Activated T-cell treated with anti-CD3 and anti-CD28 coated beads, Interleukin-2, amount 50 U/mL, for 72 hours (primary cell): ENCODE results near the gene GRIK4. TPM values are rescaled to one million over a fixed set of nuclear protein-coding genes. Genes with fewer than 3 reads are reported as not detected.

Experiments
- ATAC-seq, 2 donors: fragments of 150-1000 bp; cut with Tn5 transposase; replicated peaks in 1 of 2; 2 replicates each; pipeline ENCODE4 v1.10.0; 2021; ENCODE audit warnings: moderate library complexity in 2 of 2, mild to moderate bottlenecking in 1 of 2
- DNase-seq, 2 donors: peaks; one replicate each; pipeline ENCODE4 v3.0.0; 2021 to 2022; ENCODE audit warnings: mixed read lengths in 1 of 2
- H3K27ac Mint-ChIP-seq: one replicate; pipeline ENCODE4 v1.8.0; 2022; ENCODE audit warnings: mild to moderate bottlenecking, moderate library complexity, mixed read lengths
- H3K27me3 Mint-ChIP-seq: one replicate; pipeline ENCODE4 v1.8.0; 2022; ENCODE audit warnings: low read depth, mixed read lengths
- H3K36me3 Mint-ChIP-seq, 2 donors: one replicate each; pipeline ENCODE4 v1.8.0; 2022; ENCODE audit warnings: mixed read lengths in 2 of 2, mild to moderate bottlenecking in 1 of 2; ENCODE audit not compliant: insufficient read depth in 2 of 2
- H3K4me1 Mint-ChIP-seq: one replicate; pipeline ENCODE4 v1.8.0; 2022; ENCODE audit warnings: low read depth, mixed read lengths
- H3K4me3 Mint-ChIP-seq, 2 donors: one replicate each; pipeline ENCODE4 v1.8.0; 2022; ENCODE audit warnings: mild to moderate bottlenecking in 2 of 2, mixed read lengths in 2 of 2, moderate library complexity in 2 of 2
- H3K9me3 Mint-ChIP-seq, 2 donors: one replicate each; pipeline ENCODE4 v1.8.0; 2022; ENCODE audit warnings: mixed read lengths in 2 of 2
- total RNA-seq, 2 donors: library from RNA; stranded (reverse); gene quantifications; one replicate each; pipeline ENCODE4 v1.2.3, GENCODE V29; 2022

Gene GRIK4
- total RNA-seq, 2 donors from 2014 or later, result 0.12 TPM; not detected in 1

- Mint-ChIP-seq H3K4me1 (no peaks in the 10 kb centered on the region), H3K4me3 (no peak overlapping the region), H3K9me3 (no peaks in the 10 kb centered on the region), H3K27ac (no peak overlapping the region), H3K27me3 (peaks cover 64% of the 10 kb centered on the region), H3K36me3 (no peaks in the 10 kb centered on the region)
- ATAC-seq, result no peak
- no peak for DNase-seq
Measured at GRCh38 chr11:120689596-120690275, 178.2 kb downstream of the GRIK4 start.

- H3K4me1 Mint-ChIP-seq, result no peaks in the 10 kb centered on the region
- no peak for ATAC-seq
- DNase-seq, result no peak
Measured at GRCh38 chr11:120690406-120690805, 178.9 kb downstream of the GRIK4 start.

GRCh38 chr11:120694726-120695125 is 183.2 kb downstream of the GRIK4 start:
- H3K27ac Mint-ChIP-seq, result no peak overlapping the region
- no peak overlapping the region for H3K4me3 Mint-ChIP-seq
- ATAC-seq (no peak), DNase-seq (no peak)
- no peaks in the 10 kb centered on the region for H3K9me3 Mint-ChIP-seq
- no peaks in the 10 kb centered on the region for H3K36me3 Mint-ChIP-seq
- H3K4me1 Mint-ChIP-seq, result no peaks in the 10 kb centered on the region
- peaks cover 38% of the 10 kb centered on the region for H3K27me3 Mint-ChIP-seq

More at GRCh38 chr11:120690406-120690805, 178.9 kb downstream of the GRIK4 start:
- H3K27ac Mint-ChIP-seq, result no peak overlapping the region
- H3K4me3 Mint-ChIP-seq, result no peak overlapping the region
- peaks cover 65% of the 10 kb centered on the region for H3K27me3 Mint-ChIP-seq
- H3K36me3 Mint-ChIP-seq, result no peaks in the 10 kb centered on the region
- no peaks in the 10 kb centered on the region for H3K9me3 Mint-ChIP-seq

- H3K27me3 Mint-ChIP-seq, result peaks cover 33% of the 10 kb centered on the region
- DNase-seq (no peak), ATAC-seq (no peak)
- no peaks in the 10 kb centered on the region for H3K9me3 Mint-ChIP-seq
- no peak overlapping the region for H3K27ac Mint-ChIP-seq
- no peaks in the 10 kb centered on the region for H3K4me1 Mint-ChIP-seq
- no peak overlapping the region for H3K4me3 Mint-ChIP-seq
- H3K36me3 Mint-ChIP-seq, result no peaks in the 10 kb centered on the region
Measured at GRCh38 chr11:120695426-120695825, 183.9 kb downstream of the GRIK4 start.

GRCh38 chr11:120695939-120696338 is 184.4 kb downstream of the GRIK4 start:
- no peak for DNase-seq
- H3K4me1 Mint-ChIP-seq, result no peaks in the 10 kb centered on the region
- H3K27ac Mint-ChIP-seq, result no peak overlapping the region
- H3K4me3 Mint-ChIP-seq, result no peak overlapping the region
- ATAC-seq, result no peak
- H3K27me3 Mint-ChIP-seq, result peaks cover 28% of the 10 kb centered on the region
- no peaks in the 10 kb centered on the region for H3K9me3 Mint-ChIP-seq
- H3K36me3 Mint-ChIP-seq, result no peaks in the 10 kb centered on the region

- Mint-ChIP-seq H3K27ac (no peak overlapping the region), H3K27me3 (peaks cover 30% of the 10 kb centered on the region), H3K9me3 (no peaks in the 10 kb centered on the region), H3K4me3 (no peak overlapping the region), H3K36me3 (no peaks in the 10 kb centered on the region), H3K4me1 (no peaks in the 10 kb centered on the region)
- ATAC-seq (no peak), DNase-seq (no peak)
Measured at GRCh38 chr11:120696597-120697218, 185.2 kb downstream of the GRIK4 start.

- Mint-ChIP-seq H3K4me3 (no peak overlapping the region), H3K9me3 (no peaks in the 10 kb centered on the region), H3K36me3 (no peaks in the 10 kb centered on the region), H3K27me3 (peaks cover 22% of the 10 kb centered on the region), H3K4me1 (no peaks in the 10 kb centered on the region), H3K27ac (no peak overlapping the region)
- DNase-seq (no peak), ATAC-seq (no peak)
Measured at GRCh38 chr11:120698918-120699317, 187.4 kb downstream of the GRIK4 start.

GRCh38 chr11:120702656-120703055 is 191.1 kb downstream of the GRIK4 start:
- no peak for ATAC-seq
- no peaks in the 10 kb centered on the region for H3K36me3 Mint-ChIP-seq

GRCh38 chr11:120703358-120704152 is 192.0 kb downstream of the GRIK4 start:
- no peak overlapping the region for H3K4me3 Mint-ChIP-seq
- peaks cover 0 to 1% of the 10 kb centered on the region in 2 donors for H3K9me3 Mint-ChIP-seq
- H3K27ac Mint-ChIP-seq, result no peak overlapping the region
- ATAC-seq, result no peak
- no peaks in the 10 kb centered on the region for H3K4me1 Mint-ChIP-seq
- DNase-seq, result no peak
- peaks cover 17% of the 10 kb centered on the region for H3K27me3 Mint-ChIP-seq
- H3K36me3 Mint-ChIP-seq, result no peaks in the 10 kb centered on the region

More at GRCh38 chr11:120702656-120703055, 191.1 kb downstream of the GRIK4 start:
- H3K4me1 Mint-ChIP-seq, result no peaks in the 10 kb centered on the region
- no peak overlapping the region for H3K27ac Mint-ChIP-seq
- peaks cover 17% of the 10 kb centered on the region for H3K27me3 Mint-ChIP-seq
- DNase-seq, result no peak
- no peak overlapping the region for H3K4me3 Mint-ChIP-seq
- peaks cover 0 to 1% of the 10 kb centered on the region in 2 donors for H3K9me3 Mint-ChIP-seq

- DNase-seq (no peak), ATAC-seq (no peak)
- peaks cover 17% of the 10 kb centered on the region for H3K27me3 Mint-ChIP-seq
Measured at GRCh38 chr11:120704256-120704750, 192.8 kb downstream of the GRIK4 start.

GRCh38 chr11:120706257-120706656 is 194.7 kb downstream of the GRIK4 start:
- H3K27me3 Mint-ChIP-seq, result peaks cover 14% of the 10 kb centered on the region
- H3K27ac Mint-ChIP-seq, result no peak overlapping the region
- H3K4me3 Mint-ChIP-seq, result no peak overlapping the region
- H3K36me3 Mint-ChIP-seq, result no peaks in the 10 kb centered on the region
- no peaks in the 10 kb centered on the region for H3K4me1 Mint-ChIP-seq
- ATAC-seq, result no peak
- H3K9me3 Mint-ChIP-seq, result peaks cover 0 to 1% of the 10 kb centered on the region in 2 donors
- DNase-seq, result no peak

More at GRCh38 chr11:120704256-120704750, 192.8 kb downstream of the GRIK4 start:
- Mint-ChIP-seq H3K36me3 (no peaks in the 10 kb centered on the region), H3K4me3 (no peak overlapping the region), H3K27ac (no peak overlapping the region), H3K9me3 (peaks cover 0 to 1% of the 10 kb centered on the region in 2 donors), H3K4me1 (no peaks in the 10 kb centered on the region)

- no peak for ATAC-seq
- Mint-ChIP-seq H3K4me3 (no peak overlapping the region), H3K27ac (no peak overlapping the region), H3K36me3 (no peaks in the 10 kb centered on the region), H3K27me3 (peaks cover 13% of the 10 kb centered on the region), H3K4me1 (no peaks in the 10 kb centered on the region), H3K9me3 (peaks cover 0 to 1% of the 10 kb centered on the region in 2 donors)
- no peak for DNase-seq
Measured at GRCh38 chr11:120707098-120707497, 195.6 kb downstream of the GRIK4 start.

- DNase-seq (no peak), ATAC-seq (no peak)
- no peak overlapping the region for H3K27ac Mint-ChIP-seq
- no peaks in the 10 kb centered on the region for H3K36me3 Mint-ChIP-seq
- H3K4me3 Mint-ChIP-seq, result no peak overlapping the region
- H3K4me1 Mint-ChIP-seq, result no peaks in the 10 kb centered on the region
- peaks cover 14% of the 10 kb centered on the region for H3K27me3 Mint-ChIP-seq
- peaks cover 0 to 1% of the 10 kb centered on the region in 2 donors for H3K9me3 Mint-ChIP-seq
Measured at GRCh38 chr11:120707663-120708062, 196.1 kb downstream of the GRIK4 start.
